Lower leg skin (tissue), 4 donors: ENCODE measurements around the gene PODXL2. TPM values are rescaled to one million over a fixed set of nuclear protein-coding genes. Genes with fewer than 3 reads are reported as not detected.

Experiments
- DNase-seq, 2 donors: peaks; one replicate each; pipeline ENCODE4 v3.0.0-alpha.2; 2019; ENCODE audit warnings: low spot score in 2 of 2
- H3K4me3 ChIP-seq: fragments of 200-600 bp; sonication (generic); 2 replicates; pipeline ENCODE4 v1.5.1; 2017; ENCODE audit warnings: mild to moderate bottlenecking, low read depth; ENCODE audit not compliant: poor library complexity, severe bottlenecking
- CTCF ChIP-seq, 3 donors: fragments of 450-650 bp; IDR thresholded peaks; one replicate each; pipeline ENCODE4 v1.5.1; 2016; ENCODE audit warnings: antibody characterized with exemption in 3 of 3, mild to moderate bottlenecking in 3 of 3, moderate library complexity in 2 of 3
- POLR2A ChIP-seq, 2 donors: fragments of 450-650 bp; IDR thresholded peaks; one replicate each; pipeline ENCODE4 v1.6.1; 2016 to 2017; ENCODE audit warnings: antibody characterized with exemption in 2 of 2, mild to moderate bottlenecking in 1 of 2, moderate library complexity in 1 of 2
- WGBS, 2 donors: methylation state at CpG; one replicate each; pipeline ENCODE4 v1.1.5; 2018; 5-methylcytosine and 5-hydroxymethylcytosine counted together
- intact Hi-C: fragments of 100-400 bp; cut with DNase I; formaldehyde crosslinking; loops from one replicate; pipeline ENCODE4 v1.15.0; 2023; ENCODE audit warnings: low total_unique reads
- total RNA-seq, 4 donors: library from RNA; depleted of rRNA; stranded (reverse); fragments of >200 nt; gene quantifications; one replicate each; pipeline ENCODE4 v1.1.0, GENCODE V29; 2016

The PODXL2 gene
- total RNA-seq, 4 donors from 2014 or later = 7.1 to 14.5 (median 9.2) TPM

- intact Hi-C loops = no loop called here
Observed at GRCh38 chr3:127694467-127695215, 65.7 kb downstream of the PODXL2 start.

GRCh38 chr3:127697551-127698240 lies 68.7 kb downstream of the PODXL2 start:
- WGBS, 2 donors = 41 to 56% methylated on average over 16 of the region's 16 CpGs
- peak; percentile 75 to 95 for DNase-seq
- H3K4me3 ChIP-seq = no peak overlapping the region
- intact Hi-C loops = no loop called here
- TF ChIP-seq POLR2A (IDR thresholded peaks at IDR 0.05) (no peak), CTCF (IDR thresholded peaks at IDR 0.05) (no peak)

More at GRCh38 chr3:127694467-127695215, 65.7 kb downstream of the PODXL2 start:
- TF ChIP-seq POLR2A (IDR thresholded peaks at IDR 0.05) (no peak), CTCF (IDR thresholded peaks at IDR 0.05) (no peak)
- WGBS, 2 donors = 80 to 84% methylated on average over 16 to 17 of the region's 17 CpGs
- DNase-seq = no peak
- H3K4me3 ChIP-seq = no peak overlapping the region

- no peak for DNase-seq
- intact Hi-C loops = no loop called here
- TF ChIP-seq CTCF (IDR thresholded peaks at IDR 0.05) (no peak), POLR2A (IDR thresholded peaks at IDR 0.05) (no peak)
- H3K4me3 ChIP-seq = no peak overlapping the region
- WGBS, 2 donors = 68 to 74% methylated on average over 3 of the region's 3 CpGs
Observed at GRCh38 chr3:127698286-127698685, 69.3 kb downstream of the PODXL2 start.

GRCh38 chr3:127698691-127699415 lies 69.9 kb downstream of the PODXL2 start:
- no peak overlapping the region for H3K4me3 ChIP-seq
- no peak for TF ChIP-seq CTCF (IDR thresholded peaks at IDR 0.05)
- no peak for TF ChIP-seq POLR2A (IDR thresholded peaks at IDR 0.05)
- WGBS, 2 donors = 83 to 84% methylated on average over 6 of the region's 6 CpGs
- DNase-seq = no peak
- intact Hi-C loops = no loop called here

- no peak for TF ChIP-seq CTCF (IDR thresholded peaks at IDR 0.05)
- intact Hi-C loops = no loop called here
- no peak for DNase-seq
- H3K4me3 ChIP-seq = no peak overlapping the region
- WGBS, 2 donors = 83 to 85% methylated on average over 9 of the region's 9 CpGs
Observed at GRCh38 chr3:127699416-127700300, 70.7 kb downstream of the PODXL2 start.
